GM23338 (cell line): ENCODE results near the gene IFNE. TPM values are rescaled to one million over a fixed set of nuclear protein-coding genes. Genes with fewer than 3 reads are reported as not detected.

ENCODE experiments used
- ATAC-seq: fragments of 200-7000 bp; cut with Tn5 transposase; 3 replicates; pipeline ENCODE4 v1.9.1; 2020
- DNase-seq: peaks from one replicate; pipeline ENCODE4 v3.0.0-alpha.2; 2015; ENCODE audit warnings: low spot score
- H2AFZ ChIP-seq: fragments of 200-600 bp; sonication (generic); 2 replicates; pipeline ENCODE4 v1.8.0; 2016; ENCODE audit warnings: antibody characterized with exemption, mild to moderate bottlenecking, moderate library complexity
- H3F3A ChIP-seq: fragments of 200-600 bp; sonication (generic); replicated peaks from 2 replicates; pipeline ENCODE4 v1.8.0; 2017; ENCODE audit warnings: antibody characterized with exemption, mixed run types, low read depth
- H3K27ac ChIP-seq: fragments of 200-600 bp; sonication (generic); 2 replicates; pipeline ENCODE4 v1.6.1; 2016; ENCODE audit warnings: low read depth
- H3K27me3 ChIP-seq: fragments of 200-600 bp; sonication (generic); 2 replicates; pipeline ENCODE4 v1.8.0; 2016; ENCODE audit warnings: mild to moderate bottlenecking, mixed run types, moderate library complexity; ENCODE audit not compliant: insufficient read depth
- H3K36me3 ChIP-seq: fragments of 200-600 bp; sonication (generic); 2 replicates; pipeline ENCODE4 v1.8.0; 2016; ENCODE audit warnings: mild to moderate bottlenecking; ENCODE audit not compliant: insufficient read depth
- H3K4me1 ChIP-seq: fragments of 200-600 bp; sonication (generic); 2 replicates; pipeline ENCODE4 v1.8.0; 2016; ENCODE audit warnings: mild to moderate bottlenecking, moderate library complexity; ENCODE audit not compliant: insufficient read depth
- H3K4me2 ChIP-seq: fragments of 200-600 bp; sonication (generic); 2 replicates; pipeline ENCODE4 v1.7.1; 2017; ENCODE audit warnings: mixed run types
- H3K4me3 ChIP-seq: fragments of 200-600 bp; sonication (generic); 2 replicates; pipeline ENCODE4 v1.6.1; 2016; ENCODE audit warnings: mixed run types
- H3K79me2 ChIP-seq: fragments of 200-600 bp; sonication (generic); replicated peaks from 2 replicates; pipeline ENCODE4 v1.8.0; 2017; ENCODE audit warnings: mild to moderate bottlenecking; ENCODE audit not compliant: insufficient read depth
- H3K9me2 ChIP-seq: fragments of 200-600 bp; sonication (generic); 2 replicates; pipeline ENCODE4 v1.8.0; 2017; ENCODE audit not compliant: insufficient read depth
- H4K20me1 ChIP-seq: fragments of 200-600 bp; sonication (generic); replicated peaks from 2 replicates; pipeline ENCODE4 v1.8.0; 2017; ENCODE audit warnings: mild to moderate bottlenecking; ENCODE audit not compliant: insufficient read depth
- H3K27ac Mint-ChIP-seq: 2 replicates; pipeline ENCODE4 v1.8.0; 2020; ENCODE audit warnings: inconsistent platforms, mild to moderate bottlenecking, moderate library complexity, mixed read lengths
- H3K27me3 Mint-ChIP-seq: 3 replicates; pipeline ENCODE4 v1.8.0; 2022; ENCODE audit warnings: low read depth, mild to moderate bottlenecking, moderate library complexity, mixed read lengths, inconsistent platforms; ENCODE audit not compliant: insufficient read depth, poor library complexity
- H3K36me3 Mint-ChIP-seq: 3 replicates; pipeline ENCODE4 v1.8.0; 2021; ENCODE audit warnings: low read depth, mild to moderate bottlenecking, inconsistent platforms, moderate library complexity, mixed read lengths
- H3K4me1 Mint-ChIP-seq: 3 replicates; pipeline ENCODE4 v1.8.0; 2020; ENCODE audit warnings: mild to moderate bottlenecking, inconsistent platforms, mixed read lengths
- H3K4me3 Mint-ChIP-seq: 3 replicates; pipeline ENCODE4 v1.8.0; 2021; ENCODE audit warnings: moderate library complexity, mild to moderate bottlenecking, inconsistent platforms, mixed read lengths
- H3K9me3 Mint-ChIP-seq: 3 replicates; pipeline ENCODE4 v1.8.0; 2020; ENCODE audit warnings: moderate library complexity, mild to moderate bottlenecking, inconsistent platforms, mixed read lengths
- CREB1 ChIP-seq: fragments of 250-450 bp; sonication (Bioruptor Pico); IDR thresholded peaks from 2 replicates; pipeline ENCODE4 v1.5.0; 2020; ENCODE audit warnings: low read depth, mild to moderate bottlenecking, moderate library complexity
- ETS1 ChIP-seq: IDR thresholded peaks from 2 replicates; pipeline ENCODE4 v1.6.1; 2016; ENCODE audit warnings: antibody characterized with exemption
- EZH2 ChIP-seq: fragments of 200-600 bp; sonication (generic); IDR thresholded peaks from one replicate; pipeline ENCODE4 v1.8.0; 2017; ENCODE audit warnings: antibody characterized with exemption, mild to moderate bottlenecking, low read depth; ENCODE audit not compliant: unreplicated experiment
- EZH2phosphoT487 ChIP-seq: fragments of 200-600 bp; sonication (generic); IDR thresholded peaks from one replicate; pipeline ENCODE4 v1.8.1; 2018; ENCODE audit warnings: antibody characterized with exemption; ENCODE audit not compliant: unreplicated experiment
- JUNB ChIP-seq: IDR thresholded peaks from one replicate; pipeline ENCODE4 v1.6.1; 2016; ENCODE audit warnings: antibody characterized with exemption; ENCODE audit not compliant: unreplicated experiment
- NANOG ChIP-seq: IDR thresholded peaks from 2 replicates; pipeline ENCODE4 v1.6.1; 2016; ENCODE audit warnings: antibody characterized with exemption, borderline replicate concordance
- POLR2AphosphoS5 ChIP-seq: IDR thresholded peaks from 2 replicates; pipeline ENCODE4 v1.6.1; 2016; ENCODE audit warnings: antibody characterized with exemption, low read depth
- STAT1 ChIP-seq: IDR thresholded peaks from one replicate; pipeline ENCODE4 v1.6.1; 2016; ENCODE audit warnings: antibody characterized with exemption; ENCODE audit not compliant: unreplicated experiment
- ZNF114 ChIP-seq: fragments of 250-450 bp; sonication (Bioruptor Pico); IDR thresholded peaks from 2 replicates; pipeline ENCODE4 v1.5.0; 2020; ENCODE audit warnings: mild to moderate bottlenecking, moderate library complexity
- ZNF331 ChIP-seq: fragments of 250-450 bp; sonication (Bioruptor Pico); IDR thresholded peaks from 2 replicates; pipeline ENCODE4 v1.5.0; 2020; ENCODE audit warnings: low read depth, mild to moderate bottlenecking, moderate library complexity
- ZNF462 ChIP-seq: fragments of 250-450 bp; sonication (Bioruptor Pico); IDR thresholded peaks from 2 replicates; pipeline ENCODE4 v1.5.0; 2020; ENCODE audit warnings: mild to moderate bottlenecking, moderate library complexity
- polyA plus RNA-seq: library from polyadenylated mRNA; unstranded; fragments of >200 nt; fragmentation: Nextera tagmentation; extraction: Ambion mirVana; gene quantifications from 2 replicates; pipeline ENCODE4 v1.2.1, GENCODE V29; 2016
- total RNA-seq: library from RNA; depleted of rRNA; stranded (reverse); fragments of >200 nt; shearing (Covaris generic); gene quantifications from 2 replicates; pipeline ENCODE4 v1.2.3, GENCODE V29; 2014
- TF ChIP-seq, protein P1 (sequence below), 2 experiments: fragments of 200-600 bp in 1 of 2; sonication (generic) in 1 of 2; conservative IDR thresholded peaks; 2 replicates each; pipeline versions ENCODE4 v1.5.1 to v1.6.1; 2016 to 2017; ENCODE audit warnings: antibody characterized with exemption in 2 of 2, low read depth in 2 of 2, mild to moderate bottlenecking in 2 of 2, moderate library complexity in 1 of 2
- TF ChIP-seq, protein P2 (sequence below): IDR thresholded peaks from one replicate; pipeline ENCODE4 v1.6.1; 2018; ENCODE audit warnings: antibody characterized with exemption; ENCODE audit not compliant: unreplicated experiment

The IFNE gene
- total and polyA plus RNA-seq, 2 experiments from 2014 or later = 0.21 TPM; not detected in 1

DNA sequence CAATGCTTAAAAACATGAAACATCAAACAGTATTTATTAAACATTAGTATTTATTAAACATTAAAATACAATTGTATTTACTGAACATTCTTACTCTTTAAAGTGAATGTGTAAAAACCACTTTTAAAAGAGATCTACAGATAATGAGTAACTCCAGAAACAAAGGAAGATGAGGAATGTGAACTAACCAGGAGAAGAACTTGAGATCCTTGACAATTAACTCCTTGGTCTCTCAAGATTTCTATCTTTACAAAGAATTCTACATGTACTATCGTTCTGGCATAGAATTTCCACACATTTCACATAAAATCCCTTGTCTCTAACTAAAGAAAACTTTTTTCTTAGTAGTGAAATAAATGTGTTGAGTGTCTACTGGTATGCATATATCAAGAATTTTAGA lies 28.7 kb upstream of the IFNE start:
- Mint-ChIP-seq H3K27ac (no peak overlapping the region), H3K9me3 (no peaks in the 10 kb centered on the region), H3K4me3 (no peak overlapping the region), H3K4me1 (peaks cover 10% of the 10 kb centered on the region), H3K36me3 (no peaks in the 10 kb centered on the region), H3K27me3 (no peaks in the 10 kb centered on the region)
- TF ChIP-seq POLR2AphosphoS5 (no peak), EZH2 (no peak), ZNF114 (CRISPR knock-in tag) (no peak), NANOG (no peak), CREB1 (no peak), EZH2phosphoT487 (no peak), ZNF331 (no peak), JUNB (no peak), ZNF462 (no peak), STAT1 (no peak), ETS1 (no peak)
- TF ChIP-seq, protein P1, sequence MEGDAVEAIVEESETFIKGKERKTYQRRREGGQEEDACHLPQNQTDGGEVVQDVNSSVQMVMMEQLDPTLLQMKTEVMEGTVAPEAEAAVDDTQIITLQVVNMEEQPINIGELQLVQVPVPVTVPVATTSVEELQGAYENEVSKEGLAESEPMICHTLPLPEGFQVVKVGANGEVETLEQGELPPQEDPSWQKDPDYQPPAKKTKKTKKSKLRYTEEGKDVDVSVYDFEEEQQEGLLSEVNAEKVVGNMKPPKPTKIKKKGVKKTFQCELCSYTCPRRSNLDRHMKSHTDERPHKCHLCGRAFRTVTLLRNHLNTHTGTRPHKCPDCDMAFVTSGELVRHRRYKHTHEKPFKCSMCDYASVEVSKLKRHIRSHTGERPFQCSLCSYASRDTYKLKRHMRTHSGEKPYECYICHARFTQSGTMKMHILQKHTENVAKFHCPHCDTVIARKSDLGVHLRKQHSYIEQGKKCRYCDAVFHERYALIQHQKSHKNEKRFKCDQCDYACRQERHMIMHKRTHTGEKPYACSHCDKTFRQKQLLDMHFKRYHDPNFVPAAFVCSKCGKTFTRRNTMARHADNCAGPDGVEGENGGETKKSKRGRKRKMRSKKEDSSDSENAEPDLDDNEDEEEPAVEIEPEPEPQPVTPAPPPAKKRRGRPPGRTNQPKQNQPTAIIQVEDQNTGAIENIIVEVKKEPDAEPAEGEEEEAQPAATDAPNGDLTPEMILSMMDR (conservative IDR thresholded peaks at IDR 0.05; ENCODE audit: low read depth in 2 of 2) = no peak
- TF ChIP-seq, protein P2, sequence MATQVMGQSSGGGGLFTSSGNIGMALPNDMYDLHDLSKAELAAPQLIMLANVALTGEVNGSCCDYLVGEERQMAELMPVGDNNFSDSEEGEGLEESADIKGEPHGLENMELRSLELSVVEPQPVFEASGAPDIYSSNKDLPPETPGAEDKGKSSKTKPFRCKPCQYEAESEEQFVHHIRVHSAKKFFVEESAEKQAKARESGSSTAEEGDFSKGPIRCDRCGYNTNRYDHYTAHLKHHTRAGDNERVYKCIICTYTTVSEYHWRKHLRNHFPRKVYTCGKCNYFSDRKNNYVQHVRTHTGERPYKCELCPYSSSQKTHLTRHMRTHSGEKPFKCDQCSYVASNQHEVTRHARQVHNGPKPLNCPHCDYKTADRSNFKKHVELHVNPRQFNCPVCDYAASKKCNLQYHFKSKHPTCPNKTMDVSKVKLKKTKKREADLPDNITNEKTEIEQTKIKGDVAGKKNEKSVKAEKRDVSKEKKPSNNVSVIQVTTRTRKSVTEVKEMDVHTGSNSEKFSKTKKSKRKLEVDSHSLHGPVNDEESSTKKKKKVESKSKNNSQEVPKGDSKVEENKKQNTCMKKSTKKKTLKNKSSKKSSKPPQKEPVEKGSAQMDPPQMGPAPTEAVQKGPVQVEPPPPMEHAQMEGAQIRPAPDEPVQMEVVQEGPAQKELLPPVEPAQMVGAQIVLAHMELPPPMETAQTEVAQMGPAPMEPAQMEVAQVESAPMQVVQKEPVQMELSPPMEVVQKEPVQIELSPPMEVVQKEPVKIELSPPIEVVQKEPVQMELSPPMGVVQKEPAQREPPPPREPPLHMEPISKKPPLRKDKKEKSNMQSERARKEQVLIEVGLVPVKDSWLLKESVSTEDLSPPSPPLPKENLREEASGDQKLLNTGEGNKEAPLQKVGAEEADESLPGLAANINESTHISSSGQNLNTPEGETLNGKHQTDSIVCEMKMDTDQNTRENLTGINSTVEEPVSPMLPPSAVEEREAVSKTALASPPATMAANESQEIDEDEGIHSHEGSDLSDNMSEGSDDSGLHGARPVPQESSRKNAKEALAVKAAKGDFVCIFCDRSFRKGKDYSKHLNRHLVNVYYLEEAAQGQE = no peak
- no peaks in the 10 kb centered on the region for H3K27me3 ChIP-seq
- H3K36me3 ChIP-seq = no peaks in the 10 kb centered on the region
- no peak overlapping the region for H2AFZ ChIP-seq
- H3K79me2 ChIP-seq = peaks cover under 1% of the 10 kb centered on the region; the same call in 1 of the 2 replicates
- peaks cover 24% of the 10 kb centered on the region for H3K4me1 ChIP-seq
- H3K4me3 ChIP-seq = no peak overlapping the region
- no peaks in the 10 kb centered on the region for H3K9me2 ChIP-seq
- ATAC-seq = no peak
- no peak overlapping the region for H3K27ac ChIP-seq
- no peak overlapping the region for H3K4me2 ChIP-seq
- no peaks in the 10 kb centered on the region; the same call in 1 of the 2 replicates for H4K20me1 ChIP-seq
- H3F3A ChIP-seq = no peaks in the 10 kb centered on the region
- no peak for DNase-seq
